Skeletal muscle cell (primary cell): ENCODE results near the gene LPGAT1.
"Not testable (repeated sequence)": the region's sequence is repeated elsewhere in the genome, so short reads cannot be mapped to it uniquely, and the experiment has no call there.

Experiments
- DNase-seq: peaks from one replicate; pipeline ENCODE4 v3.0.0-alpha.2; 2010; ENCODE audit warnings: low read depth
- H3K4me3 ChIP-seq: 2 replicates; pipeline ENCODE4 v1.5.1; 2011; ENCODE audit warnings: low read depth, mild to moderate bottlenecking, control low read depth, low read length, moderate library complexity

The LPGAT1 gene

GRCh38 chr1:211830328-211831142 is at the start of gene LPGAT1:
Gene LPGAT1 (minus strand): TSS chr1:211830763. CDS start chr1:211829296, 1,467 bp downstream.
- no peak for DNase-seq
- H3K4me3 ChIP-seq, result peak within 1 kb of the TSS; percentile 60

- H3K4me3 ChIP-seq, result no peak overlapping the region
- DNase-seq, result no peak
These were observed 48.9 kb upstream of the LPGAT1 start for GRCh38 chr1:211879475-211879874.

- no peak for DNase-seq
- H3K4me3 ChIP-seq, result no peak overlapping the region
These were observed 46.5 kb upstream of the LPGAT1 start for GRCh38 chr1:211876851-211877590.

- no peak overlapping the region for H3K4me3 ChIP-seq
- DNase-seq, result no peak
These were observed 45.0 kb upstream of the LPGAT1 start for GRCh38 chr1:211875541-211875940.

- no peak overlapping the region for H3K4me3 ChIP-seq
- no peak for DNase-seq
These were observed 44.2 kb upstream of the LPGAT1 start for GRCh38 chr1:211874521-211875347.

- not testable (repeated sequence) for H3K4me3 ChIP-seq, DNase-seq
These were observed 43.2 kb upstream of the LPGAT1 start for GRCh38 chr1:211873731-211874130.

GRCh38 chr1:211870156-211870555 is 39.6 kb upstream of the LPGAT1 start:
- peak; percentile 4 for DNase-seq
- no peak overlapping the region for H3K4me3 ChIP-seq

GRCh38 chr1:211865180-211865579 is 34.6 kb upstream of the LPGAT1 start:
- no peak overlapping the region for H3K4me3 ChIP-seq
- DNase-seq, result no peak

GRCh38 chr1:211859405-211859804 is 28.8 kb upstream of the LPGAT1 start:
- H3K4me3 ChIP-seq, result no peak overlapping the region

GRCh38 chr1:211851174-211851573 is 20.6 kb upstream of the LPGAT1 start:
- DNase-seq, result no peak
- H3K4me3 ChIP-seq, result no peak overlapping the region

More at GRCh38 chr1:211859405-211859804, 28.8 kb upstream of the LPGAT1 start:
- no peak for DNase-seq

GRCh38 chr1:211843507-211844298 is 13.1 kb upstream of the LPGAT1 start:
- H3K4me3 ChIP-seq, result no peak overlapping the region
- no peak for DNase-seq

- no peak overlapping the region for H3K4me3 ChIP-seq
- DNase-seq, result no peak
These were observed 12.5 kb upstream of the LPGAT1 start for GRCh38 chr1:211843018-211843417.

GRCh38 chr1:211842518-211842917 is 12.0 kb upstream of the LPGAT1 start:
- DNase-seq, result no peak
- H3K4me3 ChIP-seq, result no peak overlapping the region

GRCh38 chr1:211839106-211839505 is 8.5 kb upstream of the LPGAT1 start:
- H3K4me3 ChIP-seq, result no peak overlapping the region
- DNase-seq, result no peak

GRCh38 chr1:211833174-211833820 is 2.7 kb upstream of the LPGAT1 start:
- no peak for DNase-seq

GRCh38 chr1:211832661-211833060 is 2.1 kb upstream of the LPGAT1 start:
- no peak for DNase-seq
- H3K4me3 ChIP-seq, result no peak overlapping the region

More at GRCh38 chr1:211833174-211833820, 2.7 kb upstream of the LPGAT1 start:
- H3K4me3 ChIP-seq, result no peak overlapping the region

GRCh38 chr1:211831558-211832323 is 1.2 kb upstream of the LPGAT1 start:
- H3K4me3 ChIP-seq, result no peak overlapping the region

GRCh38 chr1:211830055-211830327 is 572 bp downstream of the LPGAT1 start:
- no peak for DNase-seq
- H3K4me3 ChIP-seq, result peak overlapping the region; percentile 60

More at GRCh38 chr1:211831558-211832323, 1.2 kb upstream of the LPGAT1 start:
- DNase-seq, result no peak
